ENCODE data around the gene ISX. TPM values are rescaled to one million over a fixed set of nuclear protein-coding genes. Genes with fewer than 3 reads are reported as not detected.

Gene ISX
- total and polyA plus RNA-seq, 2 of the 13 experiments (the other 11 are each of a cell fraction or from before 2014, with no cell fraction given), result 1.4 to 1.8 TPM

DNA sequence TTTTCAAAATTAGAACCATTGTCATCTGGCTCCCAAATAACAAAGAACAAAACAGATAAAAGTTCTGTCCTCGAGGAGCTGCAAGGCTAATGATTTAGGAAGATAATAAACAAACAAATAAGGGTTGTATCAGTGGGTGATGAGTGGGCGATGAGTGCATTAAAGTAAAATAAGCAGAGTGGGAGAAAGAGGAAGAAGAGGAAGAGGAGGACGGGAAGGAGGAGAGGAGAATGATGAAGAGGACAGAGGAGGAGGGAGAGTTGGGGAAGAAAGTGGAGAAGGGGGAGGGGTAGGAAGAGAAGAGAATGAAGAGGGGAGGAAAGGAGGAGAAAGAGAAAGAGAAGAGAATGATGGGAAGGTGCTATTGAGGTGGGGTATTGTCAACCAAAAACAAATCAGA is 33.4 kb upstream of the ISX start:
- CTCF ChIA-PET (ENCODE audit: low intra/inter-chr PET ratio, low total read pairs), result no interaction called here
- TF ChIP-seq, protein P1, sequence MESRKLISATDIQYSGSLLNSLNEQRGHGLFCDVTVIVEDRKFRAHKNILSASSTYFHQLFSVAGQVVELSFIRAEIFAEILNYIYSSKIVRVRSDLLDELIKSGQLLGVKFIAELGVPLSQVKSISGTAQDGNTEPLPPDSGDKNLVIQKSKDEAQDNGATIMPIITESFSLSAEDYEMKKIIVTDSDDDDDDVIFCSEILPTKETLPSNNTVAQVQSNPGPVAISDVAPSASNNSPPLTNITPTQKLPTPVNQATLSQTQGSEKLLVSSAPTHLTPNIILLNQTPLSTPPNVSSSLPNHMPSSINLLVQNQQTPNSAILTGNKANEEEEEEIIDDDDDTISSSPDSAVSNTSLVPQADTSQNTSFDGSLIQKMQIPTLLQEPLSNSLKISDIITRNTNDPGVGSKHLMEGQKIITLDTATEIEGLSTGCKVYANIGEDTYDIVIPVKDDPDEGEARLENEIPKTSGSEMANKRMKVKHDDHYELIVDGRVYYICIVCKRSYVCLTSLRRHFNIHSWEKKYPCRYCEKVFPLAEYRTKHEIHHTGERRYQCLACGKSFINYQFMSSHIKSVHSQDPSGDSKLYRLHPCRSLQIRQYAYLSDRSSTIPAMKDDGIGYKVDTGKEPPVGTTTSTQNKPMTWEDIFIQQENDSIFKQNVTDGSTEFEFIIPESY (CRISPR knock-in tag; IDR thresholded peaks at IDR 0.05), result no peak
- TF ChIP-seq SCMH1 (CRISPR knock-in tag; IDR thresholded peaks at IDR 0.05; ENCODE audit: borderline replicate concordance) (no peak), TCF7 (IDR thresholded peaks at IDR 0.05; ENCODE audit: low read depth) (no peak), ZNF615 (CRISPR knock-in tag; IDR thresholded peaks at IDR 0.05; ENCODE audit: borderline replicate concordance) (no peak), ZNF737 (CRISPR knock-in tag; IDR thresholded peaks at IDR 0.05; ENCODE audit: borderline replicate concordance) (no peak), CHD4 (IDR thresholded peaks at IDR 0.05; ENCODE audit: borderline replicate concordance, low read length) (no peak), HMG20A (CRISPR knock-in tag; IDR thresholded peaks at IDR 0.05; ENCODE audit: borderline replicate concordance) (no peak), ZEB1 (IDR thresholded peaks at IDR 0.05; ENCODE audit: insufficient replicate concordance, low read depth) (no peak), SSRP1 (CRISPR knock-in tag; IDR thresholded peaks at IDR 0.05) (no peak)
- TF ChIP-seq, protein P2, sequence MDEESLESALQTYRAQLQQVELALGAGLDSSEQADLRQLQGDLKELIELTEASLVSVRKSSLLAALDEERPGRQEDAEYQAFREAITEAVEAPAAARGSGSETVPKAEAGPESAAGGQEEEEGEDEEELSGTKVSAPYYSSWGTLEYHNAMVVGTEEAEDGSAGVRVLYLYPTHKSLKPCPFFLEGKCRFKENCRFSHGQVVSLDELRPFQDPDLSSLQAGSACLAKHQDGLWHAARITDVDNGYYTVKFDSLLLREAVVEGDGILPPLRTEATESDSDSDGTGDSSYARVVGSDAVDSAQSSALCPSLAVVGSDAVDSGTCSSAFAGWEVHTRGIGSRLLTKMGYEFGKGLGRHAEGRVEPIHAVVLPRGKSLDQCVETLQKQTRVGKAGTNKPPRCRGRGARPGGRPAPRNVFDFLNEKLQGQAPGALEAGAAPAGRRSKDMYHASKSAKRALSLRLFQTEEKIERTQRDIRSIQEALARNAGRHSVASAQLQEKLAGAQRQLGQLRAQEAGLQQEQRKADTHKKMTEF (CRISPR knock-in tag; IDR thresholded peaks at IDR 0.05), result no peak
- TF ChIP-seq, protein P3, sequence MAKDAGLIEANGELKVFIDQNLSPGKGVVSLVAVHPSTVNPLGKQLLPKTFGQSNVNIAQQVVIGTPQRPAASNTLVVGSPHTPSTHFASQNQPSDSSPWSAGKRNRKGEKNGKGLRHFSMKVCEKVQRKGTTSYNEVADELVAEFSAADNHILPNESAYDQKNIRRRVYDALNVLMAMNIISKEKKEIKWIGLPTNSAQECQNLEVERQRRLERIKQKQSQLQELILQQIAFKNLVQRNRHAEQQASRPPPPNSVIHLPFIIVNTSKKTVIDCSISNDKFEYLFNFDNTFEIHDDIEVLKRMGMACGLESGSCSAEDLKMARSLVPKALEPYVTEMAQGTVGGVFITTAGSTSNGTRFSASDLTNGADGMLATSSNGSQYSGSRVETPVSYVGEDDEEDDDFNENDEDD (CRISPR knock-in tag; IDR thresholded peaks at IDR 0.05; ENCODE audit: borderline replicate concordance), result no peak
- TF ChIP-seq, protein P4, sequence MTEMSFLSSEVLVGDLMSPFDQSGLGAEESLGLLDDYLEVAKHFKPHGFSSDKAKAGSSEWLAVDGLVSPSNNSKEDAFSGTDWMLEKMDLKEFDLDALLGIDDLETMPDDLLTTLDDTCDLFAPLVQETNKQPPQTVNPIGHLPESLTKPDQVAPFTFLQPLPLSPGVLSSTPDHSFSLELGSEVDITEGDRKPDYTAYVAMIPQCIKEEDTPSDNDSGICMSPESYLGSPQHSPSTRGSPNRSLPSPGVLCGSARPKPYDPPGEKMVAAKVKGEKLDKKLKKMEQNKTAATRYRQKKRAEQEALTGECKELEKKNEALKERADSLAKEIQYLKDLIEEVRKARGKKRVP (CRISPR knock-in tag; IDR thresholded peaks at IDR 0.05), result no peak
- ATAC-seq, result no peak

More for the DNA sequence above, 33.4 kb upstream of the ISX start:
- Histone ChIP-seq H3K4me1 (ENCODE audit: insufficient read depth, low read length) (no peaks in the 10 kb centered on the region), H3K27ac (ENCODE audit: extremely low read length, insufficient read depth, low read length) (no peak overlapping the region), H3K4me3 (replicated peaks in 1 of 3; ENCODE audit: insufficient read depth in 1 of 3, low read depth in 2 of 3, low read length in 3 of 3) (no peak overlapping the region), H4K20me1 (ENCODE audit: insufficient read depth, low read length) (no peaks in the 10 kb centered on the region), H3K36me3 (replicated peaks in 1 of 2; ENCODE audit: control insufficient read depth in 1 of 2, insufficient read depth in 2 of 2, low read length in 2 of 2) (no peaks in the 10 kb centered on the region), H3K27me3 (ENCODE audit: control insufficient read depth in 1 of 2, insufficient read depth in 2 of 2, low read length in 2 of 2) (no peaks in the 10 kb centered on the region; a peak in 2 of 5 replicates), H3K9me3 (ENCODE audit: low read length) (no peaks in the 10 kb centered on the region), H2AFZ (ENCODE audit: low read length) (no peak overlapping the region), H3K9ac (ENCODE audit: insufficient read depth, low read depth, low read length) (no peak overlapping the region), H3K79me2 (ENCODE audit: insufficient read depth, low read length) (no peaks in the 10 kb centered on the region), H3K4me2 (ENCODE audit: low read depth, low read length) (no peak overlapping the region)
- no peak for FAIRE-seq
- 10% methylated on average over 3 of the region's 3 CpGs for WGBS (ENCODE audit: low lambda C conversion rate)
- POLR2A ChIA-PET, result no interaction called here
- no TSS peak for BruUV-seq (replicated peaks)
- intact Hi-C loops (cut with micrococcal nuclease; ENCODE audit: unreplicated experiment) (no loop called here), in situ Hi-C loops (cut with HindIII; ENCODE audit: extremely low pct_ligation_motif_present, low pct_unique_long_range_greater_than_20kb) (loop anchor here (10.0 kb wide), 1 partner anchor 618 kb away; no protein-coding TSS in a partner anchor)
- DNase-seq (ENCODE audit: low spot score), result no peak
